Smooth muscle cell (in vitro differentiated cells): ENCODE results near the gene PLEKHM3. TPM values are rescaled to one million over a fixed set of nuclear protein-coding genes. Genes with fewer than 3 reads are reported as not detected.

Source experiments
- DNase-seq: peaks from one replicate; lab custom pipeline; 2025; ENCODE audit not compliant: unreplicated experiment; lab: John Stamatoyannopoulos, UW
- H2AFZ ChIP-seq: fragments of 200-600 bp; sonication (generic); 2 replicates; pipeline ENCODE4 v1.6.0; 2016; ENCODE audit warnings: antibody characterized with exemption, low read depth, mild to moderate bottlenecking
- H3F3A ChIP-seq: fragments of 200-600 bp; sonication (generic); 2 replicates; pipeline ENCODE4 v1.6.0; 2017; ENCODE audit warnings: antibody characterized with exemption, low read depth
- H3K27ac ChIP-seq: fragments of 200-600 bp; sonication (generic); 2 replicates; pipeline ENCODE4 v1.5.1; 2016; ENCODE audit warnings: low read depth, mild to moderate bottlenecking
- H3K27me3 ChIP-seq: fragments of 200-600 bp; sonication (generic); 2 replicates; pipeline ENCODE4 v1.6.1; 2016; ENCODE audit warnings: low read depth, mild to moderate bottlenecking
- H3K36me3 ChIP-seq: fragments of 200-600 bp; sonication (generic); 2 replicates; pipeline ENCODE4 v1.5.1; 2016; ENCODE audit warnings: low read depth
- H3K4me1 ChIP-seq: fragments of 200-600 bp; sonication (generic); 2 replicates; pipeline ENCODE4 v1.5.1; 2016; ENCODE audit warnings: low read depth
- H3K4me2 ChIP-seq: fragments of 200-600 bp; sonication (generic); 2 replicates; pipeline ENCODE4 v1.6.0; 2016; ENCODE audit warnings: mild to moderate bottlenecking
- H3K4me3 ChIP-seq: fragments of 200-600 bp; sonication (generic); 2 replicates; pipeline ENCODE4 v1.5.1; 2016; ENCODE audit warnings: mild to moderate bottlenecking
- H3K79me2 ChIP-seq: fragments of 200-600 bp; sonication (generic); 2 replicates; pipeline ENCODE4 v1.6.0; 2016; ENCODE audit warnings: low read depth, mild to moderate bottlenecking
- H3K9ac ChIP-seq: fragments of 200-600 bp; sonication (generic); 2 replicates; pipeline ENCODE4 v1.6.0; 2016; ENCODE audit warnings: low read depth
- H3K9me3 ChIP-seq: fragments of 200-600 bp; sonication (generic); replicated peaks from 2 replicates; pipeline ENCODE4 v1.5.1; 2016; ENCODE audit warnings: low read depth
- H4K20me1 ChIP-seq: fragments of 200-600 bp; sonication (generic); 2 replicates; pipeline ENCODE4 v1.6.0; 2016; ENCODE audit warnings: low read depth
- WGBS: methylation state at CpG from one replicate; pipeline ENCODE4 v1.1.7; 2016; ENCODE audit warnings: low lambda C conversion rate; 5-methylcytosine and 5-hydroxymethylcytosine counted together
- polyA plus RNA-seq: library from polyadenylated mRNA; unstranded; fragments of >200 nt; fragmentation: Nextera tagmentation; extraction: Ambion mirVana; gene quantifications from 2 replicates; pipeline ENCODE4 v1.2.1, GENCODE V29; 2016
- total RNA-seq: library from RNA; depleted of rRNA; stranded (reverse); fragments of >200 nt; gene quantifications from 2 replicates; pipeline ENCODE4 v1.2.3, GENCODE V29; 2014
- TF ChIP-seq, protein P1 (sequence below): fragments of 200-600 bp; sonication (generic); IDR thresholded peaks from 2 replicates; pipeline ENCODE4 v1.5.1; 2017; ENCODE audit warnings: borderline replicate concordance, mild to moderate bottlenecking, antibody characterized with exemption; ENCODE audit not compliant: insufficient read depth, poor library complexity, severe bottlenecking

PLEKHM3 gene
- total and polyA plus RNA-seq, 2 experiments from 2014 or later: 3.8 to 10.3 TPM

DNA sequence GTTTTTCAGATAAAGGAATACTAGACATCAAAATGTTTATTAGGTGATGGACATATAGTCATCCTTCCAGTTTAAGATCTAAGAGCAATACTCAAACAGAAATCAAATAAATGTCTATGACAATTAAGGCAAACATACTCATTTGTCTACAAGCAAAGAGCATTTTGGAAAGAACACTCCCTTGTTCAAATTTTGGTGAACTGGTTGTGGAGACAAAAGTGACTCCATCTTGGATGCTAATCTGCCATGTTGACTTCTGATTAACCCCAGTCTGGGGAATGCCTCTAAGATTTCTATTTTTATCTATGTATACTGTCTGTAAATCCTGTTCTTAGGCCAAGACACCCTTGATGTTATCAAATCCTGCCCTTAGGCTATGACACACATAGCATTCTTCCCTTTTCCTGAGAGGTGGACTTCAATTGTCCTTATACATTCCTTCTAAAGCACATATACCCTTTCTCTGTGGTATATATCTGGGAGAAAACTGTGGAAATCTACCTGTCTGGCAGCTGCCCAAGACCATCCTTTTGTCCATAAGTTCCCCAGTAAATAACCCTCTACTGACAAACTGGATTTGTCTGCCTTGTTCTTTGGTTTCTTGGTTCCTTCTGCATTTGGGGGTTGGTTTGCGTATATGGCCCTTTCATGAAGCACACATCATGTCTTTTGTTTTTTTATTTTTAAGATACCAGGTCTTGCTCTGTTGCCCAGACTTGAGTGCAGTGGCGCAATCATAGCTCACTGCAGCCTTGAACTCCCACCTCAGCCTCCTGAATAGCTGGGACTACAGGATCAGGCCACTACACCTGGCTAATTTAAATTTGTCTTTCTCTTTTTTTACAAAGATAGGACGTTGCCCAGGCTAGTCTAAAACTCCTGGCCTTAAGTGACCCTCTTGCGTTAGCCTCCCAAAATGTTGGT is 12.5 kb upstream of the PLEKHM3 start:
- Histone ChIP-seq H3K4me3 (no peak overlapping the region), H2AFZ (no peak overlapping the region), H3K4me2 (no peak overlapping the region), H3K9me3 (no peaks in the 10 kb centered on the region), H3K9ac (no peak overlapping the region), H3K79me2 (no peaks in the 10 kb centered on the region), H3K27me3 (no peaks in the 10 kb centered on the region), H3F3A (no peaks in the 10 kb centered on the region), H3K36me3 (no peaks in the 10 kb centered on the region), H3K4me1 (peaks cover 18% of the 10 kb centered on the region), H3K27ac (no peak overlapping the region), H4K20me1 (no peaks in the 10 kb centered on the region)
- TF ChIP-seq, protein P1, sequence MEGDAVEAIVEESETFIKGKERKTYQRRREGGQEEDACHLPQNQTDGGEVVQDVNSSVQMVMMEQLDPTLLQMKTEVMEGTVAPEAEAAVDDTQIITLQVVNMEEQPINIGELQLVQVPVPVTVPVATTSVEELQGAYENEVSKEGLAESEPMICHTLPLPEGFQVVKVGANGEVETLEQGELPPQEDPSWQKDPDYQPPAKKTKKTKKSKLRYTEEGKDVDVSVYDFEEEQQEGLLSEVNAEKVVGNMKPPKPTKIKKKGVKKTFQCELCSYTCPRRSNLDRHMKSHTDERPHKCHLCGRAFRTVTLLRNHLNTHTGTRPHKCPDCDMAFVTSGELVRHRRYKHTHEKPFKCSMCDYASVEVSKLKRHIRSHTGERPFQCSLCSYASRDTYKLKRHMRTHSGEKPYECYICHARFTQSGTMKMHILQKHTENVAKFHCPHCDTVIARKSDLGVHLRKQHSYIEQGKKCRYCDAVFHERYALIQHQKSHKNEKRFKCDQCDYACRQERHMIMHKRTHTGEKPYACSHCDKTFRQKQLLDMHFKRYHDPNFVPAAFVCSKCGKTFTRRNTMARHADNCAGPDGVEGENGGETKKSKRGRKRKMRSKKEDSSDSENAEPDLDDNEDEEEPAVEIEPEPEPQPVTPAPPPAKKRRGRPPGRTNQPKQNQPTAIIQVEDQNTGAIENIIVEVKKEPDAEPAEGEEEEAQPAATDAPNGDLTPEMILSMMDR: no peak
- WGBS: 82% methylated on average over 4 of the region's 4 CpGs
- DNase-seq: no peak

DNA sequence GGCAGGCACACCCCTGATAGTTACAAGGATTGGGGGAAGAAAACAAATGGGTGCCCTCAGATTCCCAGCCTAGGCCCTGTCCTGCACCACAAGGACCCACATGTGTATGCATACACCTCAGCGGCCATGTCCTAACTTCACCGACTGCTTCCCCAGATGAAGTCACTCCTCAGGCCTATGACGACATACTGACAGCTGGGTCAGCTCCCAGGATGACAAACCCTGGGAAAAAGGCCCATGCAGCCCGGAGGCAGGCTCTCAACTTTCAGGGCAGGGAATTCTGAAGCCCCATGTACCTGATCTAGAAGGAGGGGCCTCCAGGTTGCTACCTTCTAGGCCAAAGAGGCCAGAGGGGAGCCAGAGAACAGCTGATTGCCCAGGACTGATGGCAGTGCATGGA is 11.0 kb upstream of the PLEKHM3 start:
- WGBS: 43% methylated on average over 4 of the region's 4 CpGs
- H3K36me3 ChIP-seq: no peaks in the 10 kb centered on the region
- TF ChIP-seq, protein P1: no peak

DNA sequence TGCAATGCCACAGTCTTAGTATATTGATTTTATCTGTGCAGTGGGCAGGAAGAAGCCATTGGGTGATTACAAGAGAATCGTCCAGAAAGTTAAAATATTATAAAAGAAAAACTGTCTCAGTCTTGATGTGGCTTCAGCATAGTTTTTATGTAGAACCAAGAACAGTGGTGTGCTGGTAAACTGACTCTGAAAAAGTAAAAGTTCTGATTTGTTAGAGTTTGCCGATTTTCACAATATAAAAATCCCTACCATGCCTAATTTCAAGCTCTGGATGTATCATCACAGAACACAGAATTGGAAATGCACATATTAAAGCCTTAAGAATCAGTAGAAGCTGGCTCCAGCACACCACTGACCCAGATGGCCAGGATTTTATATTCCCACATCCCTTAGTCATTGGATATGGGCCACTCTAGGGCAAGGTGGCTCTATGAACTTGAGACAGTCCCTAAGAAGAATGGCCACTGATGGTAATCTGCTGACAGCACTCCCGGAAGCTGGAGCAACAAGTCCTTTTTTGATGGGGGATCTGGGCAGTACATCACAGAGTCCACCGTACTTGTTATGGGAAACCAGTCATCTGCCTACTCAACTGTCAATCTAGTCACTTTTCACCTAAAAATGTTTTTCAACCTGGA is 9.3 kb upstream of the PLEKHM3 start:
- Histone ChIP-seq H3F3A (no peaks in the 10 kb centered on the region), H2AFZ (no peak overlapping the region), H3K27me3 (no peaks in the 10 kb centered on the region), H3K9me3 (no peaks in the 10 kb centered on the region), H3K9ac (no peak overlapping the region), H3K4me3 (no peak overlapping the region), H3K27ac (no peak overlapping the region), H3K4me1 (peaks cover 9% of the 10 kb centered on the region), H3K4me2 (no peak overlapping the region), H3K36me3 (no peaks in the 10 kb centered on the region), H4K20me1 (no peaks in the 10 kb centered on the region), H3K79me2 (no peaks in the 10 kb centered on the region)
- TF ChIP-seq, protein P1: no peak
- DNase-seq: no peak
- 91% methylated on average over 4 of the region's 4 CpGs for WGBS

More for the DNA sequence above, 11.0 kb upstream of the PLEKHM3 start:
- Histone ChIP-seq H3K27me3 (no peaks in the 10 kb centered on the region), H3K4me2 (no peak overlapping the region), H4K20me1 (no peaks in the 10 kb centered on the region), H3K4me3 (no peak overlapping the region), H3K27ac (no peak overlapping the region), H3K4me1 (peaks cover 18% of the 10 kb centered on the region), H3F3A (no peaks in the 10 kb centered on the region), H3K9me3 (no peaks in the 10 kb centered on the region), H2AFZ (no peak overlapping the region), H3K79me2 (no peaks in the 10 kb centered on the region), H3K9ac (no peak overlapping the region)
- no peak for DNase-seq
